Gastroesophageal sphincter (tissue), 4 donors: ENCODE measurements around the gene HELB. TPM values are rescaled to one million over a fixed set of nuclear protein-coding genes. Genes with fewer than 3 reads are reported as not detected.

ENCODE experiments used
- ATAC-seq: fragments of 150-250 bp; one replicate; pipeline ENCODE4 v1.9.1; 2016; ENCODE audit warnings: mild to moderate bottlenecking, moderate library complexity
- H3K27ac ChIP-seq, 4 donors: fragments of 200-600 bp; sonication (generic) in 3 of 4; 1 replicate in 3 of 4; 2 replicates in 1 of 4; pipeline ENCODE4 v1.5.1; 2016 to 2019
- H3K27me3 ChIP-seq: fragments of 200-600 bp; sonication (generic); one replicate; pipeline ENCODE4 v1.5.1; 2019
- H3K36me3 ChIP-seq, 2 donors: fragments of 200-600 bp; sonication (generic); one replicate each; pipeline ENCODE4 v1.5.1; 2019; ENCODE audit warnings: control low read depth in 1 of 2
- H3K4me1 ChIP-seq, 3 donors: fragments of 200-600 bp; sonication (generic); 1 replicate in 2 of 3; 2 replicates in 1 of 3; pipeline ENCODE4 v1.5.1; 2016 to 2019; ENCODE audit warnings: control low read depth in 2 of 3
- H3K4me3 ChIP-seq, 2 donors: fragments of 200-600 bp; sonication (generic); one replicate each; pipeline ENCODE4 v1.5.1; 2019; ENCODE audit warnings: mild to moderate bottlenecking in 1 of 2, moderate library complexity in 1 of 2
- H3K9me3 ChIP-seq, 3 donors: fragments of 200-600 bp; sonication (generic); one replicate each; pipeline ENCODE4 v1.5.1; 2017 to 2019; ENCODE audit warnings: control low read depth in 2 of 3
- CTCF ChIP-seq, 4 experiments: fragments of 200-600 bp in 2 of 4; fragments of 450-650 bp in 2 of 4; sonication (generic) in 1 of 4; IDR thresholded peaks; one replicate each; pipeline ENCODE4 v1.5.1; 2017 to 2019; ENCODE audit warnings: antibody characterized with exemption in 4 of 4, mild to moderate bottlenecking in 2 of 4, moderate library complexity in 2 of 4
- EP300 ChIP-seq: sonication (generic); formaldehyde crosslinking; IDR thresholded peaks from one replicate; pipeline ENCODE4 v1.6.1; 2017; ENCODE audit warnings: antibody characterized with exemption, mild to moderate bottlenecking
- POLR2A ChIP-seq, 2 donors: fragments of 450-650 bp; IDR thresholded peaks; one replicate each; pipeline ENCODE4 v1.6.1; 2017; ENCODE audit warnings: antibody characterized with exemption in 2 of 2, mild to moderate bottlenecking in 2 of 2, moderate library complexity in 1 of 2
- POLR2AphosphoS5 ChIP-seq: sonication (generic); formaldehyde crosslinking; IDR thresholded peaks from one replicate; pipeline ENCODE4 v1.6.1; 2017; ENCODE audit warnings: antibody characterized with exemption
- WGBS, 2 donors: methylation state at CpG; one replicate each; pipeline ENCODE4 v1.1.5; 2018; ENCODE audit warnings: low coverage in 1 of 2; 5-methylcytosine and 5-hydroxymethylcytosine counted together
- total RNA-seq, 4 donors: library from RNA; depleted of rRNA; stranded (reverse); fragments of >200 nt; gene quantifications; one replicate each; pipeline ENCODE4 v1.1.0, GENCODE V29; 2016

The HELB gene
- total RNA-seq, 4 donors from 2014 or later, result 0.78 to 3.0 (median 1.5) TPM

GRCh38 chr12:66335746-66336145, 33.5 kb downstream of the HELB start:
- Histone ChIP-seq H3K9me3 (peaks cover 0 to 2% (median 0%) of the 10 kb centered on the region in 3 donors), H3K4me1 (no peaks in the 10 kb centered on the region), H3K36me3 (peaks cover 0 to 37% of the 10 kb centered on the region in 2 donors), H3K27ac (no peak overlapping the region), H3K27me3 (no peaks in the 10 kb centered on the region), H3K4me3 (no peak overlapping the region)
- 89 to 90% methylated on average over 2 of the region's 2 CpGs for WGBS, 2 donors
- no peak for ATAC-seq
- TF ChIP-seq POLR2A (IDR thresholded peaks at IDR 0.05) (no peak), EP300 (no peak), CTCF (IDR thresholded peaks at IDR 0.05) (no peak), POLR2AphosphoS5 (no peak)

- Histone ChIP-seq H3K36me3 (peaks cover 0 to 43% of the 10 kb centered on the region in 2 donors), H3K27me3 (no peaks in the 10 kb centered on the region), H3K4me3 (no peak overlapping the region), H3K9me3 (peaks cover 0 to 20% (median 0%) of the 10 kb centered on the region in 3 donors), H3K27ac (no peak overlapping the region), H3K4me1 (no peaks in the 10 kb centered on the region)
- TF ChIP-seq CTCF (IDR thresholded peaks at IDR 0.05) (no peak), POLR2A (IDR thresholded peaks at IDR 0.05) (no peak), POLR2AphosphoS5 (no peak), EP300 (no peak)
- ATAC-seq, result no peak
- 76 to 100% methylated on average over 2 of the region's 2 CpGs for WGBS, 2 donors
These were observed 35.2 kb downstream of the HELB start for GRCh38 chr12:66337381-66338010.

GRCh38 chr12:66340131-66340530, 37.8 kb downstream of the HELB start:
- Histone ChIP-seq H3K4me1 (no peaks in the 10 kb centered on the region), H3K36me3 (peaks cover 0 to 64% of the 10 kb centered on the region in 2 donors), H3K27me3 (no peaks in the 10 kb centered on the region), H3K9me3 (peaks cover 0 to 39% (median 0%) of the 10 kb centered on the region in 3 donors), H3K4me3 (no peak overlapping the region), H3K27ac (no peak overlapping the region)
- WGBS, 2 donors, result 83 to 94% methylated on average over 2 of the region's 2 CpGs
- ATAC-seq, result no peak
- TF ChIP-seq EP300, result no peak
- TF ChIP-seq POLR2A (IDR thresholded peaks at IDR 0.05), result no peak
- no peak for TF ChIP-seq POLR2AphosphoS5
- no peak for TF ChIP-seq CTCF (IDR thresholded peaks at IDR 0.05)

- H3K4me1 ChIP-seq, result no peaks in the 10 kb centered on the region
- peaks cover 0 to 39% (median 0%) of the 10 kb centered on the region in 3 donors for H3K9me3 ChIP-seq
- WGBS, 2 donors, result 100% methylated on average over 3 to 4 of the region's 4 CpGs
- no peak overlapping the region for H3K4me3 ChIP-seq
- H3K27ac ChIP-seq, result no peak overlapping the region
- peaks cover 0 to 65% of the 10 kb centered on the region in 2 donors for H3K36me3 ChIP-seq
- TF ChIP-seq EP300 (no peak), POLR2A (IDR thresholded peaks at IDR 0.05) (no peak), CTCF (IDR thresholded peaks at IDR 0.05) (no peak), POLR2AphosphoS5 (no peak)
- no peaks in the 10 kb centered on the region for H3K27me3 ChIP-seq
- no peak for ATAC-seq
These were observed 38.8 kb downstream of the HELB start for GRCh38 chr12:66341126-66341525.

- Histone ChIP-seq H3K9me3 (peaks cover 0 to 39% (median 0%) of the 10 kb centered on the region in 3 donors), H3K27ac (no peak overlapping the region), H3K4me1 (no peaks in the 10 kb centered on the region), H3K4me3 (no peak overlapping the region), H3K36me3 (peaks cover 0 to 66% of the 10 kb centered on the region in 2 donors), H3K27me3 (no peaks in the 10 kb centered on the region)
- WGBS, 2 donors, result 84 to 89% methylated on average over 3 of the region's 3 CpGs
- no peak for ATAC-seq
- no peak for TF ChIP-seq POLR2AphosphoS5
These were observed 42.9 kb downstream of the HELB start for GRCh38 chr12:66345212-66345611.
